HepG2 (cell line): Measurements from ENCODE around the gene CSNK1D. TPM values are rescaled to one million over a fixed set of nuclear protein-coding genes. Genes with fewer than 3 reads are reported as not detected.
A peak's percentile ranks its signal among the peaks of the same experiment; 100 is the strongest.

Source experiments
- ARNT2 ChIP-seq: sonication (generic); formaldehyde crosslinking; IDR thresholded peaks from 2 replicates; pipeline ENCODE4 v1.8.0; 2022; ENCODE audit warnings: mild to moderate bottlenecking, low read depth, missing genetic modification reagents, moderate library complexity
- CC2D1A ChIP-seq: sonication (generic); formaldehyde crosslinking; IDR thresholded peaks from 2 replicates; pipeline ENCODE4 v1.8.1; 2023; ENCODE audit warnings: mild to moderate bottlenecking, missing genetic modification reagents
- KAT8 ChIP-seq: IDR thresholded peaks from 2 replicates; pipeline ENCODE4 v1.6.1; 2016; ENCODE audit warnings: missing genetic modification reagents, missing compliant biosample characterization
- KMT2A ChIP-seq: sonication (generic); formaldehyde crosslinking; IDR thresholded peaks from 2 replicates; pipeline ENCODE4 v1.4.0; 2020; ENCODE audit warnings: missing genetic modification reagents
- MLX ChIP-seq: IDR thresholded peaks from 2 replicates; pipeline ENCODE4 v1.6.1; 2016
- MYPOP ChIP-seq: sonication (generic); formaldehyde crosslinking; IDR thresholded peaks from 2 replicates; pipeline ENCODE4 v1.8.1; 2023; ENCODE audit warnings: mild to moderate bottlenecking, moderate library complexity, missing genetic modification reagents
- POLR2G ChIP-seq: fragments of 200-400 bp; formaldehyde crosslinking; IDR thresholded peaks from 2 replicates; pipeline ENCODE4 v1.6.1; 2018; ENCODE audit warnings: mild to moderate bottlenecking, low read depth, low read length, moderate library complexity
- PRDM15 ChIP-seq: sonication (generic); formaldehyde crosslinking; IDR thresholded peaks from 2 replicates; pipeline ENCODE4 v1.4.0; 2020; ENCODE audit warnings: missing genetic modification reagents
- SKI ChIP-seq: fragments of 450-650 bp; IDR thresholded peaks from one replicate; pipeline ENCODE4 v1.6.1; 2018; ENCODE audit warnings: mild to moderate bottlenecking; ENCODE audit not compliant: partially characterized antibody
- SSRP1 ChIP-seq: IDR thresholded peaks from 2 replicates; pipeline ENCODE4 v1.6.1; 2016; ENCODE audit warnings: control low read depth
- TCF12 ChIP-seq, 2 experiments: fragments of 450-650 bp in 1 of 2; sonication (generic) in 1 of 2; formaldehyde crosslinking in 1 of 2; IDR thresholded peaks; 2 replicates each; pipeline versions ENCODE4 v1.6.1 to v1.8.0; 2017 to 2022; ENCODE audit warnings: antibody characterized with exemption in 1 of 2, mild to moderate bottlenecking in 1 of 2, missing genetic modification reagents in 1 of 2, moderate library complexity in 1 of 2
- ZBTB38 ChIP-seq: sonication (generic); formaldehyde crosslinking; IDR thresholded peaks from 2 replicates; pipeline ENCODE4 v1.5.1; 2020; ENCODE audit warnings: mild to moderate bottlenecking, missing genetic modification reagents
- ZBTB42 ChIP-seq: sonication (generic); formaldehyde crosslinking; IDR thresholded peaks from 2 replicates; pipeline ENCODE4 v1.5.0; 2020; ENCODE audit warnings: mild to moderate bottlenecking, missing genetic modification reagents
- ZFP36L2 ChIP-seq: sonication (generic); formaldehyde crosslinking; IDR thresholded peaks from 2 replicates; pipeline ENCODE4 v1.4.0; 2020; ENCODE audit warnings: missing genetic modification reagents
- ZFY ChIP-seq: sonication (generic); formaldehyde crosslinking; IDR thresholded peaks from 2 replicates; pipeline ENCODE4 v1.4.0; 2020; ENCODE audit warnings: missing genetic modification reagents
- ZIK1 ChIP-seq: sonication (generic); formaldehyde crosslinking; IDR thresholded peaks from 2 replicates; pipeline ENCODE4 v1.5.0; 2020; ENCODE audit warnings: mild to moderate bottlenecking, low read depth, missing genetic modification reagents, borderline replicate concordance
- ZNF230 ChIP-seq: sonication (generic); formaldehyde crosslinking; IDR thresholded peaks from 2 replicates; pipeline ENCODE4 v1.4.0; 2020; ENCODE audit warnings: mild to moderate bottlenecking, missing genetic modification reagents
- ZNF326 ChIP-seq: sonication (generic); formaldehyde crosslinking; IDR thresholded peaks from 2 replicates; pipeline ENCODE4 v1.4.0; 2020; ENCODE audit warnings: missing genetic modification reagents, borderline replicate concordance
- ZNF362 ChIP-seq: sonication (generic); formaldehyde crosslinking; IDR thresholded peaks from 2 replicates; pipeline ENCODE4 v1.4.0; 2020; ENCODE audit warnings: missing genetic modification reagents, mild to moderate bottlenecking, borderline replicate concordance
- ZNF562 ChIP-seq: sonication (generic); formaldehyde crosslinking; IDR thresholded peaks from 2 replicates; pipeline ENCODE4 v1.8.0; 2022; ENCODE audit warnings: missing genetic modification reagents, borderline replicate concordance
- ZNF644 ChIP-seq: IDR thresholded peaks from 2 replicates; pipeline ENCODE4 v1.6.1; 2016; ENCODE audit warnings: low read depth
- ZNF773 ChIP-seq: sonication (generic); formaldehyde crosslinking; IDR thresholded peaks from 2 replicates; pipeline ENCODE4 v1.4.0; 2020; ENCODE audit warnings: missing genetic modification reagents, borderline replicate concordance
- ZSCAN12 ChIP-seq: sonication (generic); formaldehyde crosslinking; IDR thresholded peaks from 2 replicates; pipeline ENCODE4 v1.9.0; 2021; ENCODE audit warnings: mild to moderate bottlenecking, missing genetic modification reagents
- polyA plus RNA-seq, 8 experiments: library from polyadenylated mRNA; depleted of rRNA in 3 of 8; stranded (reverse) in 7 of 8; unstranded in 1 of 8; fragments of >200 nt; fragmentation: Illumina TruSeq in 4 of 8; extraction: Trizol in 4 of 8; gene quantifications; 2 replicates each; pipeline versions ENCODE4 v1.2.1 to v1.2.3, GENCODE V29; 2011 to 2016; ENCODE audit warnings: low read depth in 4 of 8, missing spikeins in 1 of 8, mixed read lengths in 1 of 8; ENCODE audit not compliant: insufficient read depth in 1 of 8
- total RNA-seq, 5 experiments: library from RNA; depleted of rRNA; stranded (reverse); fragments of >200 nt; fragmentation: Illumina TruSeq; extraction: Trizol; gene quantifications; 2 replicates each; pipeline ENCODE4 v1.2.3, GENCODE V29; 2016; ENCODE audit warnings: low read depth in 1 of 5

CSNK1D gene
- total and polyA plus RNA-seq, 2 of the 13 experiments (the other 11 are each of a cell fraction or from before 2014, with no cell fraction given): 31.5 to 128 TPM

- no peak; the same call in 1 of the 2 replicates for TF ChIP-seq ZFP36L2 (CRISPR knock-in tag)
- peak; percentile 60; the same call in 1 of the 2 replicates for TF ChIP-seq KMT2A (CRISPR knock-in tag)
- TF ChIP-seq ZSCAN12 (CRISPR knock-in tag): no peak
- TF ChIP-seq KAT8: peak; percentile 94
- peak; percentile 91 for TF ChIP-seq ARNT2 (CRISPR knock-in tag)
- peak; percentile 98 for TF ChIP-seq SKI
- TF ChIP-seq ZIK1 (CRISPR knock-in tag): peak; percentile 85; the same call in 1 of the 2 replicates
- TF ChIP-seq ZNF230 (CRISPR knock-in tag): peak; percentile 39; the same call in 1 of the 2 replicates
- peak; percentile 96 for TF ChIP-seq ZBTB38 (CRISPR knock-in tag)
- TF ChIP-seq SSRP1: peak; percentile 96
- no peak for TF ChIP-seq PRDM15 (CRISPR knock-in tag)
- TF ChIP-seq POLR2G: peak; percentile 33; the same call in 1 of the 2 replicates
- no peak for TF ChIP-seq ZNF562 (CRISPR knock-in tag)
- TF ChIP-seq ZNF644 (CRISPR knock-in tag): peak; percentile 83
- TF ChIP-seq MYPOP: peak; percentile 79; the same call in 1 of the 2 replicates
- peak; percentile 99 for TF ChIP-seq MLX (CRISPR knock-in tag)
- no peak; the same call in 1 of the 2 replicates for TF ChIP-seq CC2D1A (CRISPR knock-in tag)
- no peak for TF ChIP-seq ZNF773 (CRISPR knock-in tag)
- peak; percentile 65; the same call in 1 of the 2 replicates for TF ChIP-seq ZBTB42
- peak; percentile 67; the same call in 1 of the 2 replicates for TF ChIP-seq ZFY (CRISPR knock-in tag)
- TF ChIP-seq ZNF362 (CRISPR knock-in tag): peak; percentile 68; the same call in 1 of the 2 replicates
- TF ChIP-seq ZNF326 (CRISPR knock-in tag): no peak
- TF ChIP-seq TCF12 (IDR thresholded peaks at IDR 0.05): no peak
- TF ChIP-seq TCF12 (CRISPR knock-in tag; IDR thresholded peaks at IDR 0.05): peak; percentile 7; the same call in 1 of the 2 replicates
Measured at GRCh38 chr17:82287868-82288801, 14.6 kb upstream of the CSNK1D start (continued).
